CD14-positive monocyte (primary cell): ENCODE measurements around the gene LDLR. TPM values are rescaled to one million over a fixed set of nuclear protein-coding genes. Genes with fewer than 3 reads are reported as not detected.
A peak's percentile ranks its signal among the peaks of the same experiment; 100 is the strongest.

Experiments
- DNase-seq, 3 donors: peaks; one replicate each; pipeline ENCODE4 v3.0.0-alpha.2; 2011 to 2022
- H2AFZ ChIP-seq: 2 replicates; pipeline ENCODE4 v1.6.0; 2012; ENCODE audit warnings: mild to moderate bottlenecking, low read depth, low read length, inconsistent platforms; ENCODE audit not compliant: insufficient read depth, poor library complexity, severe bottlenecking
- H3K27ac ChIP-seq, 2 donors: 1 replicate in 1 of 2; 2 replicates in 1 of 2; pipeline ENCODE4 v1.5.1; 2012 to 2013; ENCODE audit warnings: low read length in 2 of 2, control low read depth in 1 of 2, inconsistent platforms in 1 of 2, low read depth in 1 of 2, mild to moderate bottlenecking in 1 of 2
- H3K27me3 ChIP-seq, 2 donors: one replicate each; pipeline versions ENCODE4 v1.6.0 to v1.6.1; 2011 to 2013; ENCODE audit warnings: low read length in 2 of 2; ENCODE audit not compliant: control insufficient read depth in 2 of 2, insufficient read depth in 2 of 2
- H3K36me3 ChIP-seq, 2 donors: replicated peaks in 1 of 2; 1 replicate in 1 of 2; 2 replicates in 1 of 2; pipeline versions ENCODE4 v1.5.1 to v1.6.1; 2012 to 2013; ENCODE audit warnings: low read length in 2 of 2, control low read depth in 1 of 2, inconsistent platforms in 1 of 2, mild to moderate bottlenecking in 1 of 2; ENCODE audit not compliant: insufficient read depth in 2 of 2, control insufficient read depth in 1 of 2
- H3K4me1 ChIP-seq, 2 donors: 1 replicate in 1 of 2; 2 replicates in 1 of 2; pipeline versions ENCODE4 v1.5.1 to v1.6.1; 2012 to 2013; ENCODE audit warnings: low read length in 2 of 2, control low read depth in 1 of 2, inconsistent platforms in 1 of 2, mild to moderate bottlenecking in 1 of 2, moderate library complexity in 1 of 2; ENCODE audit not compliant: insufficient read depth in 2 of 2, control insufficient read depth in 1 of 2
- H3K4me2 ChIP-seq: replicated peaks from 2 replicates; pipeline ENCODE3; 2012; ENCODE audit warnings: low read length, moderate library complexity, mild to moderate bottlenecking; ENCODE audit not compliant: poor library complexity, severe bottlenecking; ENCODE audit errors: extremely low read depth
- H3K4me3 ChIP-seq, 3 experiments: fragments of 200-600 bp in 1 of 3; sonication (generic) in 1 of 3; replicated peaks in 1 of 3; 1 replicate in 2 of 3; 2 replicates in 1 of 3; pipeline ENCODE4 v1.5.1; 2011 to 2013; ENCODE audit warnings: low read length in 3 of 3, mild to moderate bottlenecking in 3 of 3, control low read depth in 2 of 3, low read depth in 2 of 3, inconsistent platforms in 1 of 3, moderate library complexity in 1 of 3
- H3K79me2 ChIP-seq: 2 replicates; pipeline ENCODE4 v1.6.0; 2012; ENCODE audit warnings: mild to moderate bottlenecking, control low read depth, inconsistent platforms, low read length, moderate library complexity; ENCODE audit not compliant: insufficient read depth
- H3K9ac ChIP-seq: 2 replicates; pipeline ENCODE4 v1.6.0; 2017; ENCODE audit warnings: low read length, mild to moderate bottlenecking; ENCODE audit not compliant: insufficient read depth, poor library complexity, severe bottlenecking
- H3K9me3 ChIP-seq, 2 donors: replicated peaks in 1 of 2; 1 replicate in 1 of 2; 2 replicates in 1 of 2; pipeline versions ENCODE4 v1.5.1 to v1.6.1; 2012 to 2013; ENCODE audit warnings: low read length in 2 of 2, control low read depth in 1 of 2; ENCODE audit not compliant: control insufficient read depth in 1 of 2, insufficient read depth in 1 of 2
- H4K20me1 ChIP-seq: 2 replicates; pipeline ENCODE4 v1.6.0; 2012; ENCODE audit warnings: mild to moderate bottlenecking, low read length, control low read depth, moderate library complexity; ENCODE audit not compliant: insufficient read depth
- H3K27ac Mint-ChIP-seq, 7 donors: one replicate each; pipeline ENCODE4 v1.8.0; 2020; ENCODE audit warnings: mild to moderate bottlenecking in 7 of 7, mixed read lengths in 7 of 7, moderate library complexity in 6 of 7, inconsistent platforms in 2 of 7
- H3K27me3 Mint-ChIP-seq, 3 donors: one replicate each; pipeline ENCODE4 v1.8.0; 2021 to 2022; ENCODE audit warnings: low read depth in 3 of 3, mild to moderate bottlenecking in 3 of 3, mixed read lengths in 3 of 3, moderate library complexity in 3 of 3, inconsistent platforms in 1 of 3
- H3K36me3 Mint-ChIP-seq, 2 donors: one replicate each; pipeline ENCODE4 v1.8.0; 2020; ENCODE audit warnings: mixed read lengths in 2 of 2, inconsistent platforms in 1 of 2, mild to moderate bottlenecking in 1 of 2
- H3K4me1 Mint-ChIP-seq: one replicate; pipeline ENCODE4 v1.8.0; 2020; ENCODE audit warnings: mild to moderate bottlenecking, mixed read lengths
- H3K4me3 Mint-ChIP-seq, 2 donors: one replicate each; pipeline ENCODE4 v1.8.0; 2020; ENCODE audit warnings: mild to moderate bottlenecking in 2 of 2, mixed read lengths in 2 of 2, moderate library complexity in 1 of 2
- H3K9me3 Mint-ChIP-seq, 7 donors: one replicate each; pipeline ENCODE4 v1.8.0; 2020 to 2022; ENCODE audit warnings: mixed read lengths in 7 of 7, mild to moderate bottlenecking in 6 of 7, moderate library complexity in 6 of 7, inconsistent platforms in 2 of 7
- WGBS: methylation state at CpG from one replicate; pipeline ENCODE4 v1.1.5; 2013; ENCODE audit warnings: missing lambda C conversion rate; ENCODE audit not compliant: insufficient coverage; 5-methylcytosine and 5-hydroxymethylcytosine counted together
- intact Hi-C, 2 donors: fragments of 100-400 bp; cut with micrococcal nuclease; formaldehyde crosslinking; loops; one replicate each; pipeline versions ENCODE4 v1.15.0 to v1.15.1; 2023
- polyA plus RNA-seq, 3 donors: library from polyadenylated mRNA; depleted of rRNA in 1 of 3; unstranded in 2 of 3; stranded (reverse) in 1 of 3; fragments of 300-500 nt in 2 of 3; fragments of >200 nt in 1 of 3; fragmentation: Illumina TruSeq in 2 of 3; gene quantifications; 1 replicate in 2 of 3; 2 replicates in 1 of 3; pipeline ENCODE4 v1.2.3, GENCODE V29; 2012 to 2021
- TF ChIP-seq, protein P1 (sequence below): fragments of 200-600 bp; IDR thresholded peaks from one replicate; pipeline ENCODE4 v1.8.0; 2022; ENCODE audit warnings: antibody characterized with exemption, mild to moderate bottlenecking

Gene LDLR
- polyA plus RNA-seq, 3 donors = 14.3 to 21.2 (median 19.8) TPM

DNA sequence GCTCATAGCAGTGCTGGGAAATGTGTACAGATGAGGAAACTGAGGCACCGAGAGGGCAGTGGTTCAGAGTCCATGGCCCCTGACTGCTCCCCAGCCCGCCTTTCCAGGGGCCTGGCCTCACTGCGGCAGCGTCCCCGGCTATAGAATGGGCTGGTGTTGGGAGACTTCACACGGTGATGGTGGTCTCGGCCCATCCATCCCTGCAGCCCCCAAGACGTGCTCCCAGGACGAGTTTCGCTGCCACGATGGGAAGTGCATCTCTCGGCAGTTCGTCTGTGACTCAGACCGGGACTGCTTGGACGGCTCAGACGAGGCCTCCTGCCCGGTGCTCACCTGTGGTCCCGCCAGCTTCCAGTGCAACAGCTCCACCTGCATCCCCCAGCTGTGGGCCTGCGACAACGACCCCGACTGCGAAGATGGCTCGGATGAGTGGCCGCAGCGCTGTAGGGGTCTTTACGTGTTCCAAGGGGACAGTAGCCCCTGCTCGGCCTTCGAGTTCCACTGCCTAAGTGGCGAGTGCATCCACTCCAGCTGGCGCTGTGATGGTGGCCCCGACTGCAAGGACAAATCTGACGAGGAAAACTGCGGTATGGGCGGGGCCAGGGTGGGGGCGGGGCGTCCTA, 15.9 kb downstream of the LDLR start:
- Histone ChIP-seq H3K9me3 (no peaks in the 10 kb centered on the region), H3K79me2 (no peaks in the 10 kb centered on the region), H4K20me1 (no peaks in the 10 kb centered on the region), H3K27me3 (no peaks in the 10 kb centered on the region), H3K9ac (no peak overlapping the region), H3K4me2 (no peak overlapping the region), H3K36me3 (peaks cover 53 to 85% of the 10 kb centered on the region in 2 donors), H2AFZ (no peak overlapping the region), H3K4me1 (no peaks in the 10 kb centered on the region), H3K4me3 (no peak overlapping the region), H3K27ac (no peak overlapping the region)
- H3K36me3 Mint-ChIP-seq = peaks cover 77 to 99% of the 10 kb centered on the region in 2 donors
- H3K4me1 Mint-ChIP-seq = no peaks in the 10 kb centered on the region
- H3K27ac Mint-ChIP-seq = no peak overlapping the region
- DNase-seq = no peak
- H3K27me3 Mint-ChIP-seq = peaks cover 0 to 1% (median 0%) of the 10 kb centered on the region in 3 donors
- TF ChIP-seq, protein P1, sequence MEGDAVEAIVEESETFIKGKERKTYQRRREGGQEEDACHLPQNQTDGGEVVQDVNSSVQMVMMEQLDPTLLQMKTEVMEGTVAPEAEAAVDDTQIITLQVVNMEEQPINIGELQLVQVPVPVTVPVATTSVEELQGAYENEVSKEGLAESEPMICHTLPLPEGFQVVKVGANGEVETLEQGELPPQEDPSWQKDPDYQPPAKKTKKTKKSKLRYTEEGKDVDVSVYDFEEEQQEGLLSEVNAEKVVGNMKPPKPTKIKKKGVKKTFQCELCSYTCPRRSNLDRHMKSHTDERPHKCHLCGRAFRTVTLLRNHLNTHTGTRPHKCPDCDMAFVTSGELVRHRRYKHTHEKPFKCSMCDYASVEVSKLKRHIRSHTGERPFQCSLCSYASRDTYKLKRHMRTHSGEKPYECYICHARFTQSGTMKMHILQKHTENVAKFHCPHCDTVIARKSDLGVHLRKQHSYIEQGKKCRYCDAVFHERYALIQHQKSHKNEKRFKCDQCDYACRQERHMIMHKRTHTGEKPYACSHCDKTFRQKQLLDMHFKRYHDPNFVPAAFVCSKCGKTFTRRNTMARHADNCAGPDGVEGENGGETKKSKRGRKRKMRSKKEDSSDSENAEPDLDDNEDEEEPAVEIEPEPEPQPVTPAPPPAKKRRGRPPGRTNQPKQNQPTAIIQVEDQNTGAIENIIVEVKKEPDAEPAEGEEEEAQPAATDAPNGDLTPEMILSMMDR = no peak
- H3K4me3 Mint-ChIP-seq = no peak overlapping the region
- 97% methylated on average over 34 of the region's 36 CpGs for WGBS
- peaks cover 0 to 2% (median 0%) of the 10 kb centered on the region in 7 donors for H3K9me3 Mint-ChIP-seq
- intact Hi-C loops = no loop called here

DNA sequence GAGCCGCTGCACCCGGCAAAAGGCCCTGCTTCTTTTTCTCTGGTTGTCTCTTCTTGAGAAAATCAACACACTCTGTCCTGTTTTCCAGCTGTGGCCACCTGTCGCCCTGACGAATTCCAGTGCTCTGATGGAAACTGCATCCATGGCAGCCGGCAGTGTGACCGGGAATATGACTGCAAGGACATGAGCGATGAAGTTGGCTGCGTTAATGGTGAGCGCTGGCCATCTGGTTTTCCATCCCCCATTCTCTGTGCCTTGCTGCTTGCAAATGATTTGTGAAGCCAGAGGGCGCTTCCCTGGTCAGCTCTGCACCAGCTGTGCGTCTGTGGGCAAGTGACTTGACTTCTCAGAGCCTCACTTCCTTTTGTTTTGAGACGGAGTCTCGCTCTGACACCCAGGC, 17.2 kb downstream of the LDLR start:
- H3K4me3 ChIP-seq = no peak overlapping the region
- Mint-ChIP-seq H3K4me1 (no peaks in the 10 kb centered on the region), H3K36me3 (peaks cover 79 to 100% of the 10 kb centered on the region in 2 donors), H3K27me3 (no peaks in the 10 kb centered on the region), H3K27ac (peak overlapping the region in 1 of 7 donors; percentile 64), H3K9me3 (no peaks in the 10 kb centered on the region), H3K4me3 (no peak overlapping the region)
- no peaks in the 10 kb centered on the region for H3K4me1 ChIP-seq
- intact Hi-C loops = no loop called here
- H3K4me2 ChIP-seq = no peak overlapping the region
- no peaks in the 10 kb centered on the region for H3K79me2 ChIP-seq
- H3K9ac ChIP-seq = no peak overlapping the region
- no peak overlapping the region for H2AFZ ChIP-seq
- peaks cover 60 to 87% of the 10 kb centered on the region in 2 donors for H3K36me3 ChIP-seq
- 97% methylated on average over 13 of the region's 13 CpGs for WGBS
- H4K20me1 ChIP-seq = no peaks in the 10 kb centered on the region
- H3K9me3 ChIP-seq = no peaks in the 10 kb centered on the region
- H3K27me3 ChIP-seq = no peaks in the 10 kb centered on the region
- TF ChIP-seq, protein P1 = no peak
- no peak for DNase-seq
- H3K27ac ChIP-seq = no peak overlapping the region
